ENCODE measurements around the gene RPS19BP1. TPM values are rescaled to one million over a fixed set of nuclear protein-coding genes. Genes with fewer than 3 reads are reported as not detected.

RPS19BP1 gene
- total and polyA plus RNA-seq, 3 donors from 2014 or later, result 97.7 to 158 (median 156) TPM

- WGBS, 2 donors, result 80 to 85% methylated on average over 14 of the region's 14 CpGs
- intact Hi-C loops (cut with DNase I; ENCODE audit: low total_unique reads), result no loop called here
- DNase-seq, result no peak
- H3K27ac ChIP-seq, result no peak overlapping the region
- no peaks in the 10 kb centered on the region for H3K4me1 ChIP-seq
- no peaks in the 10 kb centered on the region for H3K9me3 ChIP-seq
- no peaks in the 10 kb centered on the region for H3K36me3 ChIP-seq (ENCODE audit: low read depth, missing control alignments)
- TF ChIP-seq POLR2A (IDR thresholded peaks at IDR 0.05) (no peak), CTCF (IDR thresholded peaks at IDR 0.05) (no peak)
- no peaks in the 10 kb centered on the region for H3K27me3 ChIP-seq
- no peak overlapping the region for H3K4me3 ChIP-seq
Measured at GRCh38 chr22:39567135-39567946, 34.8 kb upstream of the RPS19BP1 start.

- no peak overlapping the region for H3K4me3 ChIP-seq
- H3K9me3 ChIP-seq, result no peaks in the 10 kb centered on the region
- DNase-seq, result no peak
- WGBS, 2 donors, result 94 to 97% methylated on average over 5 of the region's 5 CpGs
- H3K27ac ChIP-seq, result no peak overlapping the region
- no peaks in the 10 kb centered on the region for H3K36me3 ChIP-seq (ENCODE audit: low read depth, missing control alignments)
- intact Hi-C loops (cut with DNase I; ENCODE audit: low total_unique reads), result no loop called here
- H3K27me3 ChIP-seq, result no peaks in the 10 kb centered on the region
- TF ChIP-seq POLR2A (IDR thresholded peaks at IDR 0.05) (no peak), CTCF (IDR thresholded peaks at IDR 0.05) (no peak)
- H3K4me1 ChIP-seq, result no peaks in the 10 kb centered on the region
Measured at GRCh38 chr22:39565414-39565944, 32.9 kb upstream of the RPS19BP1 start.

- intact Hi-C loops (cut with DNase I; ENCODE audit: low total_unique reads), result no loop called here
- 85 to 89% methylated on average over 7 of the region's 7 CpGs for WGBS, 2 donors
- H3K27me3 ChIP-seq, result no peaks in the 10 kb centered on the region
Measured at GRCh38 chr22:39563571-39564428, 31.3 kb upstream of the RPS19BP1 start.

GRCh38 chr22:39562839-39563489, 30.4 kb upstream of the RPS19BP1 start:
- no peaks in the 10 kb centered on the region for H3K27me3 ChIP-seq
- intact Hi-C loops (cut with DNase I; ENCODE audit: low total_unique reads), result no loop called here
- H3K4me1 ChIP-seq, result peaks cover 3% of the 10 kb centered on the region
- DNase-seq, result no peak
- H3K4me3 ChIP-seq, result no peak overlapping the region
- no peaks in the 10 kb centered on the region for H3K36me3 ChIP-seq (ENCODE audit: low read depth, missing control alignments)
- no peaks in the 10 kb centered on the region for H3K9me3 ChIP-seq
- H3K27ac ChIP-seq, result no peak overlapping the region
- 82 to 83% methylated on average over 8 to 9 of the region's 9 CpGs for WGBS, 2 donors
- TF ChIP-seq CTCF (IDR thresholded peaks at IDR 0.05), result no peak
- TF ChIP-seq POLR2A (IDR thresholded peaks at IDR 0.05), result no peak

More at GRCh38 chr22:39563571-39564428, 31.3 kb upstream of the RPS19BP1 start:
- no peak for DNase-seq
- Histone ChIP-seq H3K4me3 (no peak overlapping the region), H3K27ac (no peak overlapping the region), H3K36me3 (ENCODE audit: low read depth, missing control alignments) (no peaks in the 10 kb centered on the region), H3K9me3 (no peaks in the 10 kb centered on the region), H3K4me1 (peaks cover 3% of the 10 kb centered on the region)
- TF ChIP-seq CTCF (IDR thresholded peaks at IDR 0.05), result no peak
- TF ChIP-seq POLR2A (IDR thresholded peaks at IDR 0.05), result no peak
